A673 (cell line): ENCODE measurements around the gene CHST15.

ENCODE experiments used
- EZH2 ChIP-seq: fragments of 200-600 bp; sonication (generic); IDR thresholded peaks from 2 replicates; pipeline ENCODE4 v1.6.1; 2017; ENCODE audit warnings: borderline replicate concordance, low read depth, mild to moderate bottlenecking, mixed read lengths, antibody characterized with exemption, low read length; ENCODE audit not compliant: poor library complexity, severe bottlenecking
- TF ChIP-seq, protein P1 (sequence below): fragments of 300-800, 200-600 bp; sonication (generic); conservative IDR thresholded peaks from 2 replicates; pipeline ENCODE4 v1.5.1; 2017; ENCODE audit warnings: low read depth, mild to moderate bottlenecking, antibody characterized with exemption, low read length, moderate library complexity, mixed read lengths

DNA sequence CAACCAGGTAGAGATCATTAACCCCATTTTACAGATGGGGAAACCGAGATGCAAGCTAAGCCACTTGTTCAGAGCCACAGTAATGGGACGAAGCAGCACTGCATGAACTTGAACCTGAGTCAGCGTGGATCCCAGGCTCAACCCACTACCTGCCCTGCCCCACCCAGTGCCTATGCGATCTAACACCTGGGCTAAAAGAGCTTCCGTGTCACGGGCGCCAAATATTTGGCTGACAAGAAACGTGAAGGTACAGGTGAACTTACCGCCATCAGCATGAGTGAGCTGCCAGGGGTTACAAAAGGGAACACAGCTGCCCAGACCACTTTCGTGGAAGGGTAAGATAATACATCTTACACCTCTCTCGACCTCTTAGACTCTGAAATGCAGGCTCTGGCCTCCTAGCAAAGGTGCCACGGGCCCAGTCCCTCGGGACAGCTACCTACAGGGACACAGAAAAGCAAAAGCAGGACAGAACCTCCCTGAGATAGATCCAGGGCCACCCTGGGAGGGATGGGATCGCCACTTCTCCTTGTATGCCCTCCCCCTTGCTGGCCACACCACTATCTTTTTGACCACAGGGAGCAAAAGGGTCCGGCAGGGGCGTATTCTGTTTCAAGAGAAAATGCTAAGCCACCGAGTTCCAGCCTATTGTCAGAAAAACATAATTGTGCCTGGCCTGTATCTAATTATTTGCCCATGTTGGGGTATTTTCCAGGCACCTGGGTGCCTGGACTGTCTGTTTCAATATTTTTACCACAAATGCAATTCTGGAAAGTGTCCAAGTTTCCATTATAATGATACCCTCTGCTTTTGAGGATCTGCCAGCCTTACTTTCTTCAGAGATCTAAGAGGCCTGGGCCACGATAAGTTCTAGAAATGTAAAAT is 6.4 kb downstream of the CHST15 start:
- TF ChIP-seq, protein P1, sequence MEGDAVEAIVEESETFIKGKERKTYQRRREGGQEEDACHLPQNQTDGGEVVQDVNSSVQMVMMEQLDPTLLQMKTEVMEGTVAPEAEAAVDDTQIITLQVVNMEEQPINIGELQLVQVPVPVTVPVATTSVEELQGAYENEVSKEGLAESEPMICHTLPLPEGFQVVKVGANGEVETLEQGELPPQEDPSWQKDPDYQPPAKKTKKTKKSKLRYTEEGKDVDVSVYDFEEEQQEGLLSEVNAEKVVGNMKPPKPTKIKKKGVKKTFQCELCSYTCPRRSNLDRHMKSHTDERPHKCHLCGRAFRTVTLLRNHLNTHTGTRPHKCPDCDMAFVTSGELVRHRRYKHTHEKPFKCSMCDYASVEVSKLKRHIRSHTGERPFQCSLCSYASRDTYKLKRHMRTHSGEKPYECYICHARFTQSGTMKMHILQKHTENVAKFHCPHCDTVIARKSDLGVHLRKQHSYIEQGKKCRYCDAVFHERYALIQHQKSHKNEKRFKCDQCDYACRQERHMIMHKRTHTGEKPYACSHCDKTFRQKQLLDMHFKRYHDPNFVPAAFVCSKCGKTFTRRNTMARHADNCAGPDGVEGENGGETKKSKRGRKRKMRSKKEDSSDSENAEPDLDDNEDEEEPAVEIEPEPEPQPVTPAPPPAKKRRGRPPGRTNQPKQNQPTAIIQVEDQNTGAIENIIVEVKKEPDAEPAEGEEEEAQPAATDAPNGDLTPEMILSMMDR: no peak
- no peak for TF ChIP-seq EZH2
